ENCODE data around the gene VMP1.

Gene VMP1

GRCh38 chr17:59810894-59811153 is 103.4 kb downstream of the VMP1 start:
- no peak overlapping the region for H4K5ac ChIP-seq (ENCODE audit: low read length)
- H3K79me2 ChIP-seq (ENCODE audit: control insufficient read depth, insufficient read depth, low read length), result no peaks in the 10 kb centered on the region
- DNase-seq, result peak; percentile 10

GRCh38 chr17:59811209-59811608 is 103.8 kb downstream of the VMP1 start:
- Histone ChIP-seq H2AK5ac (ENCODE audit: low read length) (no peak overlapping the region), H3K9ac (ENCODE audit: low read length) (no peak overlapping the region), H2BK15ac (replicated peaks; ENCODE audit: low read depth) (no peak overlapping the region), H3K4me1 (ENCODE audit: control insufficient read depth, low read depth, low read length) (no peaks in the 10 kb centered on the region), H2BK120ac (ENCODE audit: low read depth, low read length) (no peak overlapping the region), H3K79me1 (ENCODE audit: low read length) (no peaks in the 10 kb centered on the region), H3K36me3 (ENCODE audit: control insufficient read depth, insufficient read depth, low read length) (peaks cover 3% of the 10 kb centered on the region), H3K56ac (ENCODE audit: low read length) (no peak overlapping the region), H3K79me2 (ENCODE audit: control insufficient read depth, insufficient read depth, low read length) (no peaks in the 10 kb centered on the region), H4K5ac (ENCODE audit: low read length) (no peak overlapping the region), H4K8ac (ENCODE audit: low read depth, low read length) (no peak overlapping the region), H3K4me3 (ENCODE audit: low read length) (no peak overlapping the region), H3K4ac (ENCODE audit: low read depth, low read length) (no peak overlapping the region), H2BK5ac (ENCODE audit: low read length) (no peak overlapping the region), H3K27me3 (ENCODE audit: insufficient read depth, low read length, poor library complexity) (no peaks in the 10 kb centered on the region), H3K27ac (ENCODE audit: low read depth, low read length) (no peak overlapping the region), H3K23ac (ENCODE audit: low read length) (no peak overlapping the region), H3K4me2 (ENCODE audit: low read length) (no peak overlapping the region), H3K18ac (ENCODE audit: low read length) (no peak overlapping the region)
- WGBS (ENCODE audit: extremely low coverage, insufficient coverage, low lambda C conversion rate), result no CpG with 5 or more reads among the region's 1 CpG
- no peak for DNase-seq

More at GRCh38 chr17:59810894-59811153, 103.4 kb downstream of the VMP1 start:
- Histone ChIP-seq H3K4me1 (ENCODE audit: control insufficient read depth, low read depth, low read length) (no peaks in the 10 kb centered on the region), H2BK120ac (ENCODE audit: low read depth, low read length) (no peak overlapping the region), H3K36me3 (ENCODE audit: control insufficient read depth, insufficient read depth, low read length) (peaks cover 3% of the 10 kb centered on the region), H3K4me3 (ENCODE audit: low read length) (no peak overlapping the region), H4K8ac (ENCODE audit: low read depth, low read length) (no peak overlapping the region), H3K27ac (ENCODE audit: low read depth, low read length) (no peak overlapping the region), H3K23ac (ENCODE audit: low read length) (no peak overlapping the region), H3K4ac (ENCODE audit: low read depth, low read length) (no peak overlapping the region), H3K56ac (ENCODE audit: low read length) (no peak overlapping the region), H3K27me3 (ENCODE audit: insufficient read depth, low read length, poor library complexity) (no peaks in the 10 kb centered on the region), H3K9ac (ENCODE audit: low read length) (no peak overlapping the region), H2AK5ac (ENCODE audit: low read length) (no peak overlapping the region), H2BK15ac (replicated peaks; ENCODE audit: low read depth) (no peak overlapping the region), H3K4me2 (ENCODE audit: low read length) (no peak overlapping the region), H3K79me1 (ENCODE audit: low read length) (no peaks in the 10 kb centered on the region), H2BK5ac (ENCODE audit: low read length) (no peak overlapping the region), H3K18ac (ENCODE audit: low read length) (no peak overlapping the region)
- WGBS (ENCODE audit: extremely low coverage, insufficient coverage, low lambda C conversion rate), result no CpG with 5 or more reads among the region's 1 CpG

- DNase-seq, result no peak
- no peak overlapping the region for H3K4me2 ChIP-seq (ENCODE audit: low read length)
- no CpG with 5 or more reads among the region's 3 CpGs for WGBS (ENCODE audit: extremely low coverage, insufficient coverage, low lambda C conversion rate)
- H3K9ac ChIP-seq (ENCODE audit: low read length), result no peak overlapping the region
- peaks cover 3% of the 10 kb centered on the region for H3K36me3 ChIP-seq (ENCODE audit: control insufficient read depth, insufficient read depth, low read length)
- no peaks in the 10 kb centered on the region for H3K79me1 ChIP-seq (ENCODE audit: low read length)
- no peaks in the 10 kb centered on the region for H3K79me2 ChIP-seq (ENCODE audit: control insufficient read depth, insufficient read depth, low read length)
- H3K27me3 ChIP-seq (ENCODE audit: insufficient read depth, low read length, poor library complexity), result no peaks in the 10 kb centered on the region
- no peak overlapping the region for H2BK120ac ChIP-seq (ENCODE audit: low read depth, low read length)
- H2AK5ac ChIP-seq (ENCODE audit: low read length), result no peak overlapping the region
- H2BK15ac ChIP-seq (replicated peaks; ENCODE audit: low read depth), result no peak overlapping the region
- no peak overlapping the region for H2BK5ac ChIP-seq (ENCODE audit: low read length)
- H4K5ac ChIP-seq (ENCODE audit: low read length), result no peak overlapping the region
- no peak overlapping the region for H3K18ac ChIP-seq (ENCODE audit: low read length)
- no peak overlapping the region for H3K27ac ChIP-seq (ENCODE audit: low read depth, low read length)
- no peak overlapping the region for H3K23ac ChIP-seq (ENCODE audit: low read length)
- H4K8ac ChIP-seq (ENCODE audit: low read depth, low read length), result no peak overlapping the region
- H3K4ac ChIP-seq (ENCODE audit: low read depth, low read length), result no peak overlapping the region
- no peak overlapping the region for H3K56ac ChIP-seq (ENCODE audit: low read length)
- no peak overlapping the region for H3K4me3 ChIP-seq (ENCODE audit: low read length)
- H3K4me1 ChIP-seq (ENCODE audit: control insufficient read depth, low read depth, low read length), result no peaks in the 10 kb centered on the region
Observed at GRCh38 chr17:59812139-59812538, 104.7 kb downstream of the VMP1 start.

- Histone ChIP-seq H3K9ac (ENCODE audit: low read length) (no peak overlapping the region), H3K56ac (ENCODE audit: low read length) (no peak overlapping the region), H3K4me2 (ENCODE audit: low read length) (no peak overlapping the region), H3K27ac (ENCODE audit: low read depth, low read length) (no peak overlapping the region), H2AK5ac (ENCODE audit: low read length) (no peak overlapping the region), H2BK120ac (ENCODE audit: low read depth, low read length) (no peak overlapping the region), H3K18ac (ENCODE audit: low read length) (no peak overlapping the region), H3K4ac (ENCODE audit: low read depth, low read length) (no peak overlapping the region), H3K4me1 (ENCODE audit: control insufficient read depth, low read depth, low read length) (no peaks in the 10 kb centered on the region), H2BK15ac (replicated peaks; ENCODE audit: low read depth) (no peak overlapping the region), H3K79me1 (ENCODE audit: low read length) (no peaks in the 10 kb centered on the region), H3K27me3 (ENCODE audit: insufficient read depth, low read length, poor library complexity) (no peaks in the 10 kb centered on the region), H4K5ac (ENCODE audit: low read length) (no peak overlapping the region), H4K8ac (ENCODE audit: low read depth, low read length) (no peak overlapping the region), H3K36me3 (ENCODE audit: control insufficient read depth, insufficient read depth, low read length) (peaks cover 3% of the 10 kb centered on the region), H3K4me3 (ENCODE audit: low read length) (no peak overlapping the region), H3K23ac (ENCODE audit: low read length) (no peak overlapping the region), H2BK5ac (ENCODE audit: low read length) (no peak overlapping the region), H3K79me2 (ENCODE audit: control insufficient read depth, insufficient read depth, low read length) (no peaks in the 10 kb centered on the region)
- no CpG with 5 or more reads among the region's 1 CpG for WGBS (ENCODE audit: extremely low coverage, insufficient coverage, low lambda C conversion rate)
- no peak for DNase-seq
Observed at GRCh38 chr17:59814276-59814675, 106.8 kb downstream of the VMP1 start.

GRCh38 chr17:59814685-59815084 is 107.2 kb downstream of the VMP1 start:
- no peak overlapping the region for H3K4ac ChIP-seq (ENCODE audit: low read depth, low read length)
- H3K36me3 ChIP-seq (ENCODE audit: control insufficient read depth, insufficient read depth, low read length), result peaks cover 3% of the 10 kb centered on the region
- H3K79me2 ChIP-seq (ENCODE audit: control insufficient read depth, insufficient read depth, low read length), result no peaks in the 10 kb centered on the region
- no peak for DNase-seq
- H3K27ac ChIP-seq (ENCODE audit: low read depth, low read length), result no peak overlapping the region
- no peak overlapping the region for H4K5ac ChIP-seq (ENCODE audit: low read length)
- no peak overlapping the region for H3K23ac ChIP-seq (ENCODE audit: low read length)
- no peak overlapping the region for H4K8ac ChIP-seq (ENCODE audit: low read depth, low read length)
- H2BK120ac ChIP-seq (ENCODE audit: low read depth, low read length), result no peak overlapping the region
- H2BK15ac ChIP-seq (replicated peaks; ENCODE audit: low read depth), result no peak overlapping the region
- H2AK5ac ChIP-seq (ENCODE audit: low read length), result no peak overlapping the region
- no peak overlapping the region for H3K9ac ChIP-seq (ENCODE audit: low read length)
- no peak overlapping the region for H3K4me2 ChIP-seq (ENCODE audit: low read length)
- no peaks in the 10 kb centered on the region for H3K4me1 ChIP-seq (ENCODE audit: control insufficient read depth, low read depth, low read length)
- no CpG with 5 or more reads among the region's 3 CpGs for WGBS (ENCODE audit: extremely low coverage, insufficient coverage, low lambda C conversion rate)
- no peaks in the 10 kb centered on the region for H3K79me1 ChIP-seq (ENCODE audit: low read length)
- no peak overlapping the region for H3K4me3 ChIP-seq (ENCODE audit: low read length)
- H3K18ac ChIP-seq (ENCODE audit: low read length), result no peak overlapping the region
- no peak overlapping the region for H3K56ac ChIP-seq (ENCODE audit: low read length)
- no peaks in the 10 kb centered on the region for H3K27me3 ChIP-seq (ENCODE audit: insufficient read depth, low read length, poor library complexity)
- no peak overlapping the region for H2BK5ac ChIP-seq (ENCODE audit: low read length)

GRCh38 chr17:59815965-59816364 is 108.5 kb downstream of the VMP1 start:
- H4K8ac ChIP-seq (ENCODE audit: low read depth, low read length), result no peak overlapping the region
- H3K23ac ChIP-seq (ENCODE audit: low read length), result no peak overlapping the region
- no peak overlapping the region for H3K4ac ChIP-seq (ENCODE audit: low read depth, low read length)
- H3K79me2 ChIP-seq (ENCODE audit: control insufficient read depth, insufficient read depth, low read length), result no peaks in the 10 kb centered on the region
- no peak overlapping the region for H2BK120ac ChIP-seq (ENCODE audit: low read depth, low read length)
- no CpG with 5 or more reads among the region's 1 CpG for WGBS (ENCODE audit: extremely low coverage, insufficient coverage, low lambda C conversion rate)
- no peak overlapping the region for H3K27ac ChIP-seq (ENCODE audit: low read depth, low read length)
- no peaks in the 10 kb centered on the region for H3K4me1 ChIP-seq (ENCODE audit: control insufficient read depth, low read depth, low read length)
- no peak overlapping the region for H3K18ac ChIP-seq (ENCODE audit: low read length)
- H3K56ac ChIP-seq (ENCODE audit: low read length), result no peak overlapping the region
- no peak overlapping the region for H3K9ac ChIP-seq (ENCODE audit: low read length)
- no peak overlapping the region for H3K4me3 ChIP-seq (ENCODE audit: low read length)
- H4K5ac ChIP-seq (ENCODE audit: low read length), result no peak overlapping the region
- H3K27me3 ChIP-seq (ENCODE audit: insufficient read depth, low read length, poor library complexity), result no peaks in the 10 kb centered on the region
- H2BK15ac ChIP-seq (replicated peaks; ENCODE audit: low read depth), result no peak overlapping the region
- H2AK5ac ChIP-seq (ENCODE audit: low read length), result no peak overlapping the region
- H3K79me1 ChIP-seq (ENCODE audit: low read length), result no peaks in the 10 kb centered on the region
- H3K4me2 ChIP-seq (ENCODE audit: low read length), result no peak overlapping the region
- H3K36me3 ChIP-seq (ENCODE audit: control insufficient read depth, insufficient read depth, low read length), result peaks cover 3% of the 10 kb centered on the region
- H2BK5ac ChIP-seq (ENCODE audit: low read length), result no peak overlapping the region
- no peak for DNase-seq
